PC-3 (cell line): ENCODE data around the gene WRNIP1.

Experiments
- CTCF ChIP-seq: fragments of 300-600 bp; sonication (generic); conservative IDR thresholded peaks from 2 replicates; pipeline ENCODE4 v1.5.1; 2017; ENCODE audit warnings: antibody characterized with exemption, low read depth, mild to moderate bottlenecking, low read length
- EZH2 ChIP-seq: fragments of 300-600 bp; sonication (generic); IDR thresholded peaks from one replicate; pipeline ENCODE4 v1.6.1; 2017; ENCODE audit warnings: antibody characterized with exemption, mild to moderate bottlenecking, low read length; ENCODE audit not compliant: unreplicated experiment
- EZH2phosphoT487 ChIP-seq: fragments of 300-600 bp; sonication (generic); IDR thresholded peaks from 2 replicates; pipeline ENCODE4 v1.6.1; 2018; ENCODE audit warnings: mild to moderate bottlenecking, antibody characterized with exemption, low read length, borderline replicate concordance

GRCh38 chr6:2754911-2755310, 10.3 kb upstream of the WRNIP1 start:
- TF ChIP-seq EZH2 (no peak), EZH2phosphoT487 (no peak), CTCF (no peak)
